Mucosa of descending colon (tissue), 3 donors: ENCODE measurements around the gene SUN2. TPM values are rescaled to one million over a fixed set of nuclear protein-coding genes. Genes with fewer than 3 reads are reported as not detected.

Experiments used
- ATAC-seq: fragments of 200-7000 bp; cut with Tn5 transposase; one replicate; pipeline ENCODE4 v1.9.1; 2020; ENCODE audit warnings: mild to moderate bottlenecking, moderate library complexity
- DNase-seq, 3 donors: peaks; one replicate each; pipeline ENCODE4 v3.0.0-alpha.2; 2020
- H3K36me3 ChIP-seq: fragments of 200-600 bp; one replicate; pipeline ENCODE4 v1.8.0; 2021; ENCODE audit warnings: low read depth, mild to moderate bottlenecking
- H3K4me1 ChIP-seq: fragments of 200-600 bp; one replicate; pipeline ENCODE4 v1.8.0; 2021; ENCODE audit warnings: low read depth, mild to moderate bottlenecking
- H3K4me3 ChIP-seq: fragments of 200-600 bp; one replicate; pipeline ENCODE4 v1.8.0; 2021; ENCODE audit warnings: mild to moderate bottlenecking
- H3K9me3 ChIP-seq: fragments of 200-600 bp; one replicate; pipeline ENCODE4 v1.8.0; 2021; ENCODE audit warnings: mild to moderate bottlenecking
- CTCF ChIP-seq: fragments of 200-600 bp; IDR thresholded peaks from one replicate; pipeline ENCODE4 v1.8.0; 2022; ENCODE audit warnings: antibody characterized with exemption, mild to moderate bottlenecking
- intact Hi-C, 2 donors: fragments of 100-400 bp; cut with DNase I in 1 of 2; cut with micrococcal nuclease in 1 of 2; formaldehyde crosslinking; loops; one replicate each; pipeline versions ENCODE4 v1.11.0 to v1.11.1; 2022; cut with DNase I, micrococcal nuclease
- total RNA-seq, 3 donors: library from RNA; stranded (reverse); fragmentation: NEBNext Ultra II Directional in 2 of 3; extraction: Animal tissue kit (Norgen Biotek cat#: 25700) in 2 of 3; gene quantifications; one replicate each; pipeline versions ENCODE4 v1.2.1 to v1.2.4, GENCODE V29; 2021 to 2023
- donor health status: DM: no; HTN: no; CAD: no; lungs with moderate emphysema.
- donor health status: DM: no; HTN: no; CAD: no.
- donor health status: DM: no; HTN: yes; CAD: no.

SUN2 gene
- total RNA-seq, 3 donors from 2014 or later = 130 to 235 (median 181) TPM

- intact Hi-C loops = no loop called here
- ATAC-seq = no peak
These were observed 10.8 kb downstream of the SUN2 start for GRCh38 chr22:38744981-38745380.

GRCh38 chr22:38742176-38742942 is 13.4 kb downstream of the SUN2 start:
- Histone ChIP-seq H3K4me1 (peaks cover 8% of the 10 kb centered on the region), H3K36me3 (peaks cover 55% of the 10 kb centered on the region), H3K4me3 (no peak overlapping the region), H3K9me3 (no peaks in the 10 kb centered on the region)
- TF ChIP-seq CTCF = no peak
- ATAC-seq = no peak
- intact Hi-C loops = no loop called here
- peak in 1 of 3 donors; percentile 50 for DNase-seq

More at GRCh38 chr22:38744981-38745380, 10.8 kb downstream of the SUN2 start:
- Histone ChIP-seq H3K4me1 (peaks cover 8% of the 10 kb centered on the region), H3K36me3 (peaks cover 38% of the 10 kb centered on the region), H3K9me3 (no peaks in the 10 kb centered on the region), H3K4me3 (no peak overlapping the region)
- DNase-seq = no peak
- no peak for TF ChIP-seq CTCF

GRCh38 chr22:38741576-38741975 is 14.2 kb downstream of the SUN2 start:
- no peak for TF ChIP-seq CTCF
- ATAC-seq (no peak), DNase-seq (peak in 1 of 3 donors; percentile 31)
- no peak overlapping the region for H3K4me3 ChIP-seq
- intact Hi-C loops = no loop called here
- no peaks in the 10 kb centered on the region for H3K9me3 ChIP-seq
- H3K36me3 ChIP-seq = peaks cover 55% of the 10 kb centered on the region
- peaks cover 7% of the 10 kb centered on the region for H3K4me1 ChIP-seq

- ATAC-seq = no peak
- no peaks in the 10 kb centered on the region for H3K9me3 ChIP-seq
- no peak overlapping the region for H3K4me3 ChIP-seq
- DNase-seq = peak in 1 of 3 donors; percentile 27
- TF ChIP-seq CTCF = no peak
- intact Hi-C loops = no loop called here
- H3K4me1 ChIP-seq = peaks cover 3% of the 10 kb centered on the region
- peaks cover 55% of the 10 kb centered on the region for H3K36me3 ChIP-seq
These were observed 14.6 kb downstream of the SUN2 start for GRCh38 chr22:38741166-38741565.

GRCh38 chr22:38740754-38741153 is 15.0 kb downstream of the SUN2 start:
- Histone ChIP-seq H3K4me3 (no peak overlapping the region), H3K36me3 (peaks cover 55% of the 10 kb centered on the region), H3K9me3 (no peaks in the 10 kb centered on the region), H3K4me1 (peaks cover 3% of the 10 kb centered on the region)
- TF ChIP-seq CTCF = no peak
- DNase-seq (peak in 1 of 3 donors; percentile 26), ATAC-seq (peak; percentile 33)
- intact Hi-C loops = no loop called here
